GM13977 (cell line): Measurements from ENCODE around the gene UFM1.

Source experiments
- DNase-seq: peaks from one replicate; pipeline ENCODE4 v3.0.0; 2012; ENCODE audit warnings: low spot score
- in situ Hi-C: fragments of 300-500 bp; cut with MboI; formaldehyde crosslinking; loops from one replicate; pipeline ENCODE4 v1.12.0; 2022; ENCODE audit warnings: low sequenced_read_pairs, low pct_unique_long_range_greater_than_20kb, mixed read lengths, inconsistent platforms; ENCODE audit not compliant: unreplicated experiment
- TF ChIP-seq, protein P1 (sequence below): IDR thresholded peaks from 2 replicates; pipeline ENCODE4 v1.5.1; 2012; ENCODE audit warnings: mild to moderate bottlenecking, control low read depth; ENCODE audit not compliant: insufficient read depth; ENCODE audit errors: extremely low read depth, missing control alignments

Gene UFM1

DNA sequence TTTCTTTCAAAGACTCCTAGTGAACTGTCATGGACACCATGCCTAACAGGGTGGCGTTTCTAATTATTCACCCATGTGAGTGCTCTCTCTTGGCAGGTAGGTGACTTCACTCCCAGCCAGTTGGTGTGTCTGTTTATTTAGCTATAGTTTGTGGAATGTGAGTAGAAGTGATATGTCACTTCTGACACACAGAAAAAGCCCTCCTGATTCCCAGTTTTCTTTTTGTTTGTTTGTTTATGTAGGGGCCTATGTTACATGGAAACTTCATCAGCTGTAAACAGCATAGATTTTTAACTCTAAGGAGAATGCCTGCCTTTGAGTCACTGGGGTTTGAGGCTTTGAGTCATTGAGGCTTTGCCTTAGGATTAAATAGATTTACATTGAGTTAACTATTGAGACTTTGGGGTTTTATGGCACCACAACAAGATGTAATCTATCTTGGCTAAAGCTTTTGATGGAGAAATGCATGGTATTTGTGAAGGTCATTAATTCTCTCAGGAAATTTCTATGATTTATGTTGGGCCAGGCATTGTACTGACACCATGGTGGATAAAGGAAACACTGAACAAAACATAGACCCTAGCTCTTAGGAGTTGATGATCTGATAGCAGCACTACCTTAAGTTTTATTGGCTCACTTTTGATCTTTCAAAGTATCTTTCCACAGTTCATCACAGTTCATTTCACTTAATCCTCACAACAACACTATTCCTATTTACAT is 45.3 kb downstream of the UFM1 start:
- TF ChIP-seq, protein P1, sequence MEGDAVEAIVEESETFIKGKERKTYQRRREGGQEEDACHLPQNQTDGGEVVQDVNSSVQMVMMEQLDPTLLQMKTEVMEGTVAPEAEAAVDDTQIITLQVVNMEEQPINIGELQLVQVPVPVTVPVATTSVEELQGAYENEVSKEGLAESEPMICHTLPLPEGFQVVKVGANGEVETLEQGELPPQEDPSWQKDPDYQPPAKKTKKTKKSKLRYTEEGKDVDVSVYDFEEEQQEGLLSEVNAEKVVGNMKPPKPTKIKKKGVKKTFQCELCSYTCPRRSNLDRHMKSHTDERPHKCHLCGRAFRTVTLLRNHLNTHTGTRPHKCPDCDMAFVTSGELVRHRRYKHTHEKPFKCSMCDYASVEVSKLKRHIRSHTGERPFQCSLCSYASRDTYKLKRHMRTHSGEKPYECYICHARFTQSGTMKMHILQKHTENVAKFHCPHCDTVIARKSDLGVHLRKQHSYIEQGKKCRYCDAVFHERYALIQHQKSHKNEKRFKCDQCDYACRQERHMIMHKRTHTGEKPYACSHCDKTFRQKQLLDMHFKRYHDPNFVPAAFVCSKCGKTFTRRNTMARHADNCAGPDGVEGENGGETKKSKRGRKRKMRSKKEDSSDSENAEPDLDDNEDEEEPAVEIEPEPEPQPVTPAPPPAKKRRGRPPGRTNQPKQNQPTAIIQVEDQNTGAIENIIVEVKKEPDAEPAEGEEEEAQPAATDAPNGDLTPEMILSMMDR: no peak
- DNase-seq: no peak
- in situ Hi-C loops: no loop called here

DNA sequence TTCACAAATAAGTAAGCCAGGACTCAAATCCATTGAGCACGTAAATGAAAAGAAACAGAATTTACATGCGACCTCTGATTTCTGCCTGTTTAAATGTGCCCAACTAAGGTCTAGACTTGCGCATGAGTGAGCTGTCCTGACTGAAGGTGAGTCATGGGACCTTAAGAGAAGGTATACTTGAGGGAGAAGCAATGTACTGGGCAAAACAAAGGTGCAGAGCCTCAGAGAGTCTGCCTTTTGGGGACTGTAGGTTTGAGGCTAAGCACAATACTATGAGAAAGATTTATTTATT is 45.8 kb downstream of the UFM1 start:
- DNase-seq: no peak
- TF ChIP-seq, protein P1: no peak
- in situ Hi-C loops: no loop called here

DNA sequence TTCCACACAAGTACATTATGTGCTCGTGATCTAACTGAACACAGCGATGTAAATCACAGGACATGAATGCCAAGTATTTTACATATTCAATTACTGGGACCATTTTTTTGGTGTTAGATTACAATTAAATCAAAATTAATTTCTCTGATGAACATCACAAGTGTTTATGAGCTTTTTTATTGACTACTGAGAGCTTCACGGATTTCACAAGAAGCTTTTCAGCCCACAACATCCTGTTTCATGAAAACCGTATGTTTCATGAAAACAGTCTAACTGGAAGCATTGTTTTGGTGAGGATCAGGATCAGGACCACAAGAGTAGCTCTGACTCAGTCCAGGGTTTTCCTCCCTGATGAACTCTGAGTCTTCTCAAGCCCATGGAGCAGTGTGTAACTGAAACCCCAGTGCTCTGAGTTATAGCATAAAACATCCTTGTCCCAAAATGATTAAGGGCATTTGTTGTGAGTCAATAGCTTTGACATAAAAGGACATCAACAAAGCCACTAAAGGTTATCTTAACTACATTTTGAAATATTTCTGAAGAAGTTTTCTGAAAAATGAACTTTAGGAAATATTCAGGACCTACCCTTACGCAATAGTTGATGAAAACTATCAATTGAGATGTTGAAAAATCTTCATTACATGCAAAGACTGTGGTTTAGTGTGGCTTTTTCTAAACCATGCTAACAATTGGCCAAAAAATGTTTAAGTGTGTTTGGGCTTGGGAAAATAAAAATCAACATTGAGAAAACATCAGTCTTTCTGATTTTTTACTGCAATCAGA is 49.3 kb downstream of the UFM1 start:
- in situ Hi-C loops: no loop called here
- no peak for DNase-seq
- TF ChIP-seq, protein P1: no peak

DNA sequence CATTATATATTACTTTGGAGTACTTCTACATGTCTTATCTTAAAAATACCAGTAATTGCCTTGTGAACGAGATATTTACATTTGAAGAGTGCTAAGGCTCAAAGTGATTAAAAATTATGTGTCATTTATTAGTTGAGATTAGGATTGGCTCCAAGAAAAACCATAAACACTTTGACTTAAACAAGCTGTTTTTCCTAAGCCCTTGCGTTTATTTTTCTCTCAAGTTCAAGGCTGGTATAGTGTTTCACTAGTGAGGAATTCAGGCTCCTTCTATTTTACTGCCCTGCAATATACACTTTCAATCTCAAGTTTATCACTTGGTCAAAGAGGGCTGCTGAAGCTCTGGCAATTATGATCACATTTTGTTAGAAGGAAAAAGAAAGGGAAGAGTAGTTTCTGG is 49.9 kb downstream of the UFM1 start:
- in situ Hi-C loops: no loop called here
- no peak for DNase-seq
- TF ChIP-seq, protein P1: no peak

DNA sequence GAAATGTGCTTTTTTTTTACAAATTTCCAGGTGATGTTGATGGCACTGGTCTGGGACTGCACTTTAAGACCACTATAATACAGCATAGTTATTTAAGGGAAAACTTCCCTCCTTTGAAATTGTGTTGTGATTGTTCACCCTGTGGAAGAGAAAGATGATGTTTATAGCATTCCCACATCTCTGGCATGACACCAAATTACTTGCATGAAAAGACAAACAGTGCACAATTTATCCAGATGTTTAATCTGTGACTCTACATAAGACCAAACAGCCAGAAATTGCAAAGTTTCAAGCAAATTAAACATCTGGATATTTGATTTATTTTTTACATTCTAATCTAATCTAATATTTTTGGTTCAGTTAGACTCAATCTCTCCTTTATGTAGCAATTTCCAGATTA is 51.6 kb downstream of the UFM1 start:
- TF ChIP-seq, protein P1: no peak
- in situ Hi-C loops: no loop called here

DNA sequence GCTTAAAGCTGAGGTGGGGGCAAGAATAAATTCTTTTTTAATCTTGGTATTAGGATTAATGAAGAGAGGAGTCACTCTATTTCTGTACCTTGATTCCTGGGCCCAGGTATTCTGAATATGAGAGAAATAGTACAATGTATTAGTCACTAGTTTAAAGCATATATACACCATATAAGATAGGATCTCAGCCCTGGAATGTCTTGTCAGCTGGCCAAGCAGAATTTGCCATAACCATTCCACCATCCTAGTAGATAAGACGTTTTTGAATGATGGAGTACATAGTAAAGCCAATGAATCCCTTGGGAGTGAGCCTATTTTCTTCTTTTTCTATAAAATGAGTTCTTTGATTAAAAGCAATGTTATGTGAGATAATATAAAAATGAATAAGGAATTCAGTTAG is 55.6 kb downstream of the UFM1 start:
- no peak for DNase-seq
- in situ Hi-C loops: no loop called here
- TF ChIP-seq, protein P1: no peak

More for the DNA sequence above, 51.6 kb downstream of the UFM1 start:
- DNase-seq: no peak
